HG02763 (cell line): ENCODE data around the gene SMPD3.

Experiments used
- ATAC-seq: cut with Tn5 transposase; IDR thresholded peaks from one replicate; pipeline ENCODE4 v1.9.1; 2021; ENCODE audit warnings: mild to moderate bottlenecking, moderate library complexity; ENCODE audit not compliant: unreplicated experiment

The SMPD3 gene

DNA sequence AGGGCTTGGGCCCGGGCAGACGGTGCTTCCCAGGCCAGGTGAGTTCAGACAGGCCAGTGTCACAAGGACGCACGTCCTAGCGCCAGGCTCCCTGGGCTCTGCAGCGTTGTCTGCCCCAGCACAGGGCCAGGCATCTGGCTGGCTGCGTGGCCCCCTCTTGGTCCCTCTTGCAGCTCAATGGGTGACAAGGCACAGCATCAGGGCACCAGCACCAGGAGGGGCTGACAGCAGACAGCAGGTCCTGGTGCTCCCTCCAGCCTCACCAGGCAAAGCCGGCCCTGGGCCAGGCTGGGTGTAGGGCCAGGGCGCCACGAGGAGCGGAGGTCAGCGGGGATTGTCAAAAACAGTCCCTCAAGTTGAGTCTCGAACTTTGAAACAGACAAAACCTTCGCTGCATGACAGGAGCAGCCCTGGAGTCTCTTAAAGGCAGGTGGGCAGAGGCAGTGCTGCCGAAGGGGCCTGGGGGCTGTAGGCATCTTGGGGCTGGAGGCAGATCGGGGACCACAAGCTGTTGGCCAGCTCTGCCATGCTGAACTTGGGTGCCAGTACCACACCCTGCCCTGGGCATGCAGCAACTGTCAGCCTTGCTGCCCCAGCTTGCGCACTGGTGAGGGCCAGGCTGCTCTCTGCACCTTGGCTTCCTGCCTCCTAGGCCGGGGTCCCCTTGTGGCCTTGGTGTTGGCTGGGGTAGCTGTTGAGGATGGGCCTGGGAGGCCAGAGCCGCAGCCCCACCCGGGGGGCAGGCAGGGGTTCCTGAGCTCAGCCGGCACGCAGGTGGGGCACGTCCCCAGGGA lies 88.7 kb downstream of the SMPD3 start:
- no peak for ATAC-seq

DNA sequence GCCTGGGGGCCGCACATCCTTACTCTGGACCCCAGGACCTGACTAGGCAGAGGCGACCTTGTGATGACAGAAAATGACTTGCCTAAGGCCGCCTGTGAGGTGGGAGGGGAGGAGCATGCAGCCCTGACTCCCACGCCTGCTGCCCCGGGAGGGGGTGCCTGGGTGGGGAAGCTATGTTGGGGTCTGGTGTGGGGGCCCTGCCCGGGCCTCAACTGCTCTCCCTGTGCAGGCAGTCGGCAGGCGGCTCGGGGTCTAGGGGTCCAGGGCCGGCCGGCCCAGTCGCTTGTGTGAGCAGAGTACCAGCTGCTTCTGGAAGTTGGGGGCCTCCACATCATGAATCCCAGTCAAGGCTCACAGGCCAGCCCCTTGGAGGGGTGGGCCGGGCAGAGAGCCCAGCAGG lies 89.4 kb downstream of the SMPD3 start:
- no peak for ATAC-seq

DNA sequence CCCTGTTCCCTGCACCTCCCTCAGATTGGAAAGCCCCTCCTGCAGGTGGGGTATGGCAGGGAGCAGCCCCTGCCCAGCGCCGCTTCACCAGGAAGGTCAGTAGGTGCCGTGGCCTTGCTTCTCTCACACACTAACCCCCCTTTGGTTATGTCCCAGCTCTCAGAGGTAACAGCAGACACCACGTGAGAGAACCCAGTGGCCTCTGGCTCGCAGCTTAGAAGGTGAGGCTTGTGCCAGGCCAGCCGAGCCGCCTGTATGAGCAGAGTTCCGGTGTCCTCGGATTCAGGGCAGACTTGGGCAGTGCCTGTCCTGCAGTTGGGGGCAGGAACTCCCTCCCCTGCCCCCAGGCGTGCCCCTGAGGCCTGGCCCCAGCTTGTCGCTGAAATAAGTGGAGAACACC lies 90.4 kb downstream of the SMPD3 start:
- no peak for ATAC-seq

DNA sequence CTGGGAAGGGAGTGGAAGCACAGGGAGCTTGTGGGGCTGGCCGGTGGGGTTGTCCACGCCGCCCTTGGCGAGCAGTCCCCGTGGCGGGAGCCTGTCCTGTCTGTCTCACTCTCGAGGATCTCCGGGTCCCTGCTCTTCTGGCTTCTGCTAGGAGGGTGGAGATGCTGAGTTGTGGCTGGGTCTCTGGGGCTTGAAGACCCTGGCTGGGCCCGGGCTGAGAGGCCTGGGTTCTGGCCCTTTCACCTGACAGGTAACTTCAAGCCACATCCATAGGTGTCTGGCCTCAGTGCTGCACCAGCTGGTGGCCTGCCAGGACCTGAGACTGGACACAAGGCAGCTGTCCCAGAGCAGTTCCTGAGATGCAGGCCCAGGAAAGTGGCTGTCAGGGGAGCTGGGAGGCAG lies 90.8 kb downstream of the SMPD3 start:
- no peak for ATAC-seq

DNA sequence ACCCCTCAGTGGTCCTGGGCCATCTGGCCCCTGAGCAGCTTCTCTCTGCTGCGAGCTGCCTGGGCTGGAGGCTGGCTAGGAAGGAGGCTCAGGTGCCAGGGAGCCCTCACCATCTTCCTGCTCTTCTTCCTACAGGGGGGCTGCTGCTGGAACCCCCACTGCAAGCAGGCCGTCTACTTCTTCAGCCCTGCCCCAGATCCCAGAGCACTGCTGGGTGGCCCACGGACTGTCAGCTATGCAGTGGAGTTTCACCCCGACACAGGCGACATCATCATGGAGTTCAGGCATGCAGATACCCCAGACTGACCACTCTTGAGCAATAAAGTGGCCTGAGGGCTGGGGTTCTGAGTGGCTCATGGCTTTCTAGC lies 91.4 kb downstream of the SMPD3 start:
- ATAC-seq = no peak

DNA sequence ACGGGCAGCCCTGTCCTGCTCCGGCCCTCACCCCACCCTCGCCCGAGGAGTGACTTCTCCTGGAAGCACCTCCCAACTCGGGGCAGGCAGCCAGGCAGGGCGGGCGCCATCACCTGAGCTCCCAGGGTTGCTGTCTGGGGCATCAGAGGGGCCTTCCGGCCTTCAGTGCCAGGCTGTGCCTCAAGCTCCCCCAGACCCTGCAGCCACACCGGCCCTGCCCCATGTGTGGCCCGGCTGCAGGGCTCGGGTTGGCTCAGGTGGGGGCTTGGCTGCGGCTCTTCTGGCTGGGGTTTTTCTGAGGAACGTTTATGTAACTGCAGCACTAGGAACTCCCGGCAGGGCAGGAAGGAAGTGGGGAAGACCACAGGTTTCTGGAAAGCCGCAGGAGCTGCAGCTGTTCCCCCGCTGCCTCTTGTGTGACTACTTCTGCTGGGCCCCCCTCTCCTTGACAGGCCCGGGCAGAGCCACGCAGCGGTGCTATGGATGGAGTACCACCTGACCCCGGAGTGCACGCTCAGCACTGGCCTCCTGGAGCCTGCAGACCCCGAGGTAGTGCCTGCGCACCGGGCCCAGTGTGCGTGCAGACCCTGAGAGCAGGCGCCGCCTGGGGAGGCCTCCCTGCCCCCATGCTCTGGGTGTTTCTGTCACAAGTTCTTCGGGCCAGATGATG lies 91.9 kb downstream of the SMPD3 start:
- peak; percentile 75 for ATAC-seq

DNA sequence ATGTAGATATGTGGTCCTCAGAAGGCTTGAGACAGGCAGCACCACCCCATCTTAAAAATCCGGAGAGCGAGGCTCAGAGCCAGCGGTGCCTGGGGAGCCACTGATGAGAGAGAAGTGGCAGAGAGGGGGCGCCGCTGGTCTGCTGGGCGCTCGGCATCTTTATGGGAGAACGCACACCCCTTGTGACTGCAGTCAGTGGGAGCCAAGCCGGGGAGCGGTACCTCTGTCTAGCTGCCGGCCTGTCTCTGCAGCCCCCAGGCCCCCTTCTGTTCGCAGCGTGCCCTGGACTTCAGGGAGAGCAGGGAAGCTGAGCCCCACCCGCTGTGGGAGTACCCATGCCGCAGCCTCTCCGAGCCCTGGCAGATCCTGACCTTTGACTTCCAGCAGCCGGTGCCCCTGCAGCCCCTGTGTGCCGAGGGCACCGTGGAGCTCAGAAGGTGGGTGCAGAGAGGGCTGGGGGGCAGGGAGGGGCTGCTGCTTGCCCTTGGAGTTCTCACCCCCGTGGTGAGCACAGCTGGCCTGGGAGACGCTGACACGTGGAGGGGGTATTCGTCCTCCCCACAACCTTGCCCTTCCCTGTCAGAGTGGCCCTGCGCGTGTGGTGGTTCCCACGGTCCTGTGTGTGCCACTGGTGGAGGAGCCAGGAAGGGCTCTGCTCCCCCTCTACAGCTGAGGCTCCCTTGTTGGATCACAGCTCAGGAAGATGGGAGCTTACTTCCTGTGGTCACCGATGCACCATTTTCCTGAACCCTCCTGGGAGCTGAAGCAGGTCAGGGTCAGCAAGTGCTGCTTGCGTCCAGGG lies 92.7 kb downstream of the SMPD3 start:
- ATAC-seq = no peak

DNA sequence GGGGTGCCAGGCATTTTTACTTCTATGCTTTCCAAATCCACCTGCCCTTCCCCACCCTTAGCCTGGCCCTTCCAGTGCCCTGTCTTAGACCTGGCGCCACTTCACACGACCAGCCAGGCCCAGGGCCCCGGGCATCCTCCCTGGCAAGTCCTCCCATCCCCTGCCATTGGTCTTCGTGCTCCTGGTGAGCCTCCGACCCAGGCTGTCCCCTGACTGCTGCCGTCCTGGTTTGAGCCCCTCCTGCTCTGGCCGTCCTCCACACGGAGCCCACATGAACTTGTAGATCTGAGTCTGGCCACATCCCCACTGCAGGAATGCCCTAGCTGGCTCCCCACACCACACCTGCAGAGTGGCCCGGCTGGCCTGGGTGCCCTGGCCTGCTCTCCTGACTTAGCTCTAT lies 93.5 kb downstream of the SMPD3 start:
- no peak for ATAC-seq

DNA sequence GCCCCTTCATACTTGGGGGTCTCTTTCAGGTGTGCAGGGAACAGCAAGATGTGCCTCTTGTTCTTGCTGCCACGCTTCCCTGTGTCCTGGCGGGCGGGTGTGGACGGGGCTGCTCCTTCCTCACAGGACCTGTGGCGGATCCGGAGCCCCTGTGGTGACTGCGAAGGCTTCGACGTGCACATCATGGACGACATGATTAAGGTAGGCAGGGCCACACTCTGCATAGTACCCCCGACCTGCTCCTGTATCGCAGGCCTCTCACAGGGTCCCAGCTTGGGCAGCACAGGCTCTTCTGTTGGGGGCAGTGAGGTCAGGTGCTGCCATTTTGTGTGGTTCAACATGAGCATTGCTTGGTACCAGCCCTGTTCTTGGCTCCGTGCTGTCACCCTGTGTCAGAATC lies 94.9 kb downstream of the SMPD3 start:
- ATAC-seq = no peak

DNA sequence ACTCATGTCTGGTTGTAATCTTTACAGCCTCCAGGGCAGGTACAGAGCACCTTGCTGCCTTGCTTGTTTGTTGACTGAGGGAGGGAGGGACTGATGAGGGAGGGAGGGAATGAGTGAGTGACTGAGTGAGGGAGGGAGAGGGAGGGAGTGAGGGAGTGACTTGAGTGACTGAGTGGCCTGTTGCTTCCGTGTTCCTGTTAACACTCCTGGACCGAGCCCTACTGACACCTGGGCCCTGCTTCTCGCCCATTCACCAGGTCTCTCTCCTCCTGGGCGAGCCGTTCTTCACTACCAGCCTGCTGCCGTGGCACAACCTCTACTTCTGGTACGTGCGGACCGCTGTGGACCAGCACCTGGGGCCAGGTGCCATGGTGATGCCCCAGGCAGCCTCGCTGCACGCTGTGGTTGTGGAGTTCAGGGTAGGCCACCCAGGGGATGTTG lies 96.3 kb downstream of the SMPD3 start:
- ATAC-seq = no peak

DNA sequence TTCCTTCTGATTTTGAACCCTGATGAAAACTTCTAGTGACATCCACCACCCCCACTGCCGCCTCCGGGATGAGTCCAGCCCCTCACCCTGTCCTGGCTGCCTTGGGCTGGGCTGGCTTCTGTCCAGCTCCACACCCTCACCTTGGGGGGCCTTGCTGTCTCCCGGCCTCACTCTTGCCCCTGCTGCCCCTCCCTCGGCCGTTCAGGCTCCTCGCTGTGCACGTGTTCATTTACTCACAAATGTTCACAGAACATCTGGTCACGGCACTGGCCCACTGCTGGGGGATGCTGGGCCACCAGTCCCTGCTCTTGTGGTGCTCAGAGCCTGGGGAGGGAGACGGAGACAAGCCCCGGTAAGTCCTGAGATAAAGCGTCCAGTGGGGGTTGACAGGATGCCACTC lies 96.8 kb downstream of the SMPD3 start:
- ATAC-seq = no peak

DNA sequence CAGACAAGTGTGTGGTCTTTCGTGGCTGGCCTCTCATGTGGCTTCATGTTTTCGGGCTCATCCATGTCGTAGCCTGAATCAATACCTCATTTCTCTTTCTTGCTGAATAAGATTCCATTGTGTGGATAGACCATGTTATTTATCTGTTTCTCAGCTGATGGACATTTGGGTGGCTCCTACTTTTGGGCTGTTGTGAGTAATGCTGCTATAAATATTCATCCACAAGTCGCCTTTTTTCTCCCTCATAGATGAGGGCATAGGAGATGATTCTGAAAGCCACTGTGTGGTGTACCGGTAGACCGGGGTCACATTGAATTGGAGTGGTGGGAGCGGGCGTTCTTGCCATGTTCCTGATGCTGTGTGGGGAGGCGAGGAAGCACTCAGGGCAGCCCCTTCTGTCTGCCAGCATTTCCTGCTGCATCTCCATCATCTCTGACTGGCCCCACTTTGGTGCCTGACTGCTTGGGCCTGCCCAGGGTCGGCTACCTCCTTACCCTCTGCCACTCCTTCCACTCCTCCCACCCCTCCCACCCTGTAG lies 97.4 kb downstream of the SMPD3 start:
- ATAC-seq = no peak

DNA sequence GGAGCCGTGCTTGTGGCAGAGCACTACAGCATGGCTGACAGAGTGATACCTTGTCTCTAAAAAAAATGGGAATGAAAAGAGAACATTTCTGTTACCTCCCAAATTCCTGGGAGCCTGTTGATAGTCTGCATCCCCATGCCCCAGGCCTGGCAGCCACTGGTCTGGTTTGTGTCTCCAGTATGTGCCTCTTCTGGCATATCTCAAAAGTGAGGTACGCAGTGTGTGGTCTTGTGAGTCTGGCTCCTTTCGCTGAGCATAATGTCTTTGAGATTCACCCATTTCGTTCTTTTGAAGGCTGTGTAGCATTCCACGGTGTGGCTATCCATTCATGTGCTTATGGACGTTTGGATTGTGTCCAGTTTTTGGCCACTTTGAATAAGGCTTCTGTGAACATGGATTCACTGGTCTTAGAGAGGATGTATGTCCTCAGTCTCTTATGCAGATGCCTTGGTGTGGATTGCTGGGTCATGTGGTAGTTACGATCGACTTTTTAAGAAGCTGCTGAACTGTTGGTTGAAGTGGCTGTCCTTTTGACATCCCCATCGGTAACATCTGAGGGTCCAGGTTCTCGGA lies 98.4 kb downstream of the SMPD3 start:
- no peak for ATAC-seq

DNA sequence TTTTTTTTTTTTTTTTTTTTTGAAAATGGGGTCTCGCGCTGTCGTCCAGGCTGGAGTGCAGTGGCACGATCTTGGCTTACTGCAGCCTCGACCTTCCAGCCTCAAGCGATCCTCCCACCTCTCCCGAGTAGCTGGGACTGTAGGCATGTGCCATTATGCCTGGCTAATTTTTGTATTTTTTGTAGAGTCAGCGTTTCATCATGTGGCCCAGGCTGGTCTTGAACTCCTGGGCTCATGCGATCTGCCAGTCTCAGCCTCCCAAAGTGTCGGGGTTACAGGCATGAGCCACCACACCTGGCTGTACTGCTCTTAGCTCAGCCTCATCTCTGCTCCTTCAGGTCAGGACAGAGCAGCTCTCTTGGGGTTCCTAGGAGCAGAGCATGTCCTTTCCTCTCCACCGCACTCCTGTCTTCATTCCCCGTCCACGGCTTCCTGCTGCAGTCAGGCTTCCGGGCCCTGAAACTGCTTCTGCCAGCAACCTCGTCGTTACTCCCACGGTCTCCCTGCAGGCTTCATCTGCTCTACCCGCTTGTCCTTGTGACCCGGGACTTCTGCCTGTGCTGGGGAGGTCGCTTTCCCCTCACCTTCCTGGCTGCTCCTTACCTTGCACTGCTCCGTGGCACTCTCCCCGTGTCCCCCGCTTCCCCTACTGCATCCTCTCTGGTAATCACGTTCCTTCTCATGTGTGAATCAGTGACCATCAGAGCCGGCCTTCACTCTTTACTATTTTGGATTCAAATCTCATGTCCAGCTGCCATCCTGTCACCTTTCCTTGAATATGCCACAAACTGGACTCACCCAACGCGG lies 99.5 kb downstream of the SMPD3 start:
- ATAC-seq = no peak

DNA sequence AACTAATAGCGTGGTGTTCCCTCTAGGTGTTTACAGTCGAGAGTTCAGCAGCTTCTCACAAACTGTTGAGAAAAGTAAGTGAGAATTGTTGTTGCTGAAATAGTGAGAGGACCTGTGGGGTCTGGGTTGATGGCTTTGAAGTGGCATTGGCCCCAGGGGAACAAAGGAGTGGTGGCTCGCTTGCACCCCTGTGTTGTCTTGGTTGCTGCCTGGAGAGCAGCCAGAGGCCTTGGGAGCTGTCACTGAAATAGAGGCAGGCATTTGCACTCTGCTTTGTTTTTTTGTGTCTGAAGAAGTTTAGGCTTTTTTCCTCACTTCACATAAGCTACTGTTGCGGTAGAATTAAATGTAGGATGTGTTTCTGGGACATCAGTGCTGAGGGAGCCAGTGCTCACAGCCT lies 100.7 kb downstream of the SMPD3 start:
- no peak for ATAC-seq

DNA sequence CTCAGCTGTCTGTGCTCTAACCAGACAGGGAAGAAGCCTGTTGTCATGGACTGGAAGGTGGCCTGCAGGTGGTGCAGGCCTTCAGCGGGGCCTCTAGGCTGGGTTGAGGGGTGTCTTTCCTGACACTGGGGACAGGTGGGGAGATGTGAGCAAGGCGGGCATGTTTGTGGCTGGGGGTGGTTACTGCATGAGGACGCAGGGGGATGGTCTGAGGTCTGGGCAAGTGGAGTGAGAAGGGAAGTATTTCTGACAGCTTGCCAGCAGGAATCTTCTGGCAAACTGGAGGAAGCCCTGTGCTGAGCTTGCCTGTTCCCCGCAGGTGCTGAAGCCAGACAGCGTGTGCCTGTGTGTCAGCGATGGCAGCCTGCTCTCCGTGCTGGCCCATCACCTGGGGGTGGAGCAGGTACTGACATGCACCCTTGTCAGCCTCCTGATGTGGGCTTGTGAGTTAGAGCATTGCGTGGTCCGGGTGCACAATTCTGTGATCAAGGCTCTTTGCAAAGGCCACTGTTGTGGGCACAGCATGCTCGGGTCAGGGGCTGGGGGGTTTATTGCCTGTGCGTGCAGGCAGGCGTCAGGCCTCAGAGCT lies 101.3 kb downstream of the SMPD3 start:
- no peak for ATAC-seq

DNA sequence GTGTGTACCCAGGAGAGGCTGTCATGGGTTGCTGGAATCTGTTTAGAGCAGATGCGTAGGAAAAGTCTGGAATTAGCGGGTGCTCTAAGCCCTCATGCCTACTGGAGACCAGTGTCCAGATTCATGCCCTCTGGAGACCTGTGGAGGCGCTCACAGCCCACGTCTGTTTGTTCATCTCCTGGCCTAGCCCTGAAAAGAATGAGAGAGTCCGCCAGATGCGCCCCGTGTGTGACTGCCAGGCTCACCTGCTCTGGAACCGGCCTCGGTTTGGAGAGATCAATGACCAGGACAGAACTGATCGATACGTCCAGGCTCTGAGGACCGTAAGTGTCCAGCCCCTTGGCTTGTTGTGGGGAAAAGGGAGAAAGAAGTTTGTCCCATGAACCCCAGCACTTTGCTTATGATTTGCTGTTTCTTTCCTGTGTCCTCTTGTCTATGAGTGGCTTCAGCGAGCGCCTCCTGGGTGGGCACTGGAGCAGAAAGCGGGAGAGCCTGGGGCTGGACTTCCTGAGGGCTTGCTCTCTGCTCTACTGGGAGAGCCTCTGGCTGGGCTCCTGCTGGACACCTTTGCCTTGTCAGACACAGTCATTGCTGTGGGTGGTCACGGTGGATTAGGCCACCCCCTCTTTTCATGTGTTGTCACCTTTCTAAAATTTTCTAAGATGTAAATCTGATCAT lies 102.2 kb downstream of the SMPD3 start:
- ATAC-seq = no peak

DNA sequence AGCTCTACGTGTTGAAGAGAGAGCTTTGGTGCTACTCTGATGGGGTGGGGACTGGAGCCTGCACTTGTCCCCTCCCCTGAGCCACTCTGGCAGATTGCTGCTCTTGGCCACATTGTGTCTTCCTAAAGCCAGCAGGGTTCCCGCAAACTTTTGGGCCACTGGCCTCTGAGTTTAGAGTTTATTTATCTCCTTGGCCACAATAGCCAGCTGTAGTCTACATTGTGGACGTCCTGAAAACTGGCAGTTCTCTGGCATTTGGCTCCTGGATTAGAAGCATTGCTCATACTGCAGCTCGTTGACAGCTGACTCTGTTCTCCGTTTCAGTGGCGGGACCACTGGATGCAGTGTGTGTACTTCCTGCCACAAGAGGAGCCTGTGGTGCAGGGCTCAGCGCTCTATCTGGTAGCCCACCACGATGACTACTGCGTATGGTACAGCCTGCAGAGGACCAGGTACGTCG lies 102.9 kb downstream of the SMPD3 start:
- no peak for ATAC-seq

DNA sequence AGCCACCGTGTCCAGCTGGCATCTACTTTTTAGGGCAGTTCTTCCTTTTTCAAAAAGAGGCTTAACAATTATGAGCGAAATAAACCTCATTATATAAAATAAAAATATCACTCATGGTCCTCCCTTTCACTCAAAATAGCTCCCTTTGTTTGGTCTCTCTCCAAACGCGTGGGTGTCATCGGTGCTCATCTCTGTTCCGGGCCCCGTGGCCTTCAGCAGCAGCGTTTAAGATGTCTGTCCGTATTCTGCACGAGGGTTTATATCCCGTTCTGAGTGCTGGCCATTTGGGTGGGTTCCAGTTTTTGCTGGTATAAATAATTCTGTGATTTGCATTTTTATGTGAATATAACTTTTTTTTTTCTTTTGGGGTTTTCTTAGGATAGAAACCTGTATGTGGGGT lies 104.1 kb downstream of the SMPD3 start:
- ATAC-seq = no peak
